Activated CD4-positive, alpha-beta T cell treated with anti-CD3 and anti-CD28 coated beads for 1 hour (primary cell): Measurements from ENCODE around the gene CHST15.
"Not testable (repeated sequence)": the region's sequence is repeated elsewhere in the genome, so short reads cannot be mapped to it uniquely, and the experiment has no call there.

ENCODE experiments used
- DNase-seq: peaks from one replicate; pipeline ENCODE4 v3.0.0-alpha.2; 2020

CHST15 gene

GRCh38 chr10:124123156-124123555 lies 29.8 kb upstream of the CHST15 start:
- no peak for DNase-seq

GRCh38 chr10:124122211-124122610 lies 28.8 kb upstream of the CHST15 start:
- no peak for DNase-seq

DNA sequence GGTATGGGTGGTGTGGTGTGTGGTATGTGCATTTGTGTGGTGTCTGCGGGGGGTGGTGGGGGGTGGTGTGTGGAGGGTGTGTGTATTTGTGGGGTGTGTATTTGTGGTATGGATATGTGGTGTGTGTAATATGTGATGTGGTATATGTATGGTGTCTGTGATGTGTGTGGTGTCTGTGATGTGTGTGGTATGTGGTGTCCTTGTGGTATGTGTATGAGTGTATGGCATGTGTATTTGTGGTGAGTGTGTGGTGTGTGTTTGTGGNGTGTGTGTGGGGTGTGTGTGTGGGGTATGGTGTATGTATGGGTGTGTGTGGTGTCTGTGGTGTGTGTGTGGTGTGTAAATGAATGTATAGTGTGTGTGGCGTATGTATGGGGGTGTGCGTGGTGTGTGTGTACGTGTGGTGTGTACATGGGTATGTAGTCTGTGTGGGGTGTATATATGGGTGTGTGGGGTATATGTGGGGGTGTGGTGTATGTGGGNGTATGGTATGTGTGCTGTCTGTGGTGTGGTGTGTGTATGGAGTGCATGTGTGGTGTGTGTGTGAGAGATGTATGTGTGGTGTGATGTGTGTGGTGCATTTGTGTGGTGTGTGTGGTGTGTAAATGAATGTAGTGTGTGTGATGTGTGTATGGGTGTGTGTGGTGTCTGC lies 27.1 kb upstream of the CHST15 start:
- DNase-seq: no peak

DNA sequence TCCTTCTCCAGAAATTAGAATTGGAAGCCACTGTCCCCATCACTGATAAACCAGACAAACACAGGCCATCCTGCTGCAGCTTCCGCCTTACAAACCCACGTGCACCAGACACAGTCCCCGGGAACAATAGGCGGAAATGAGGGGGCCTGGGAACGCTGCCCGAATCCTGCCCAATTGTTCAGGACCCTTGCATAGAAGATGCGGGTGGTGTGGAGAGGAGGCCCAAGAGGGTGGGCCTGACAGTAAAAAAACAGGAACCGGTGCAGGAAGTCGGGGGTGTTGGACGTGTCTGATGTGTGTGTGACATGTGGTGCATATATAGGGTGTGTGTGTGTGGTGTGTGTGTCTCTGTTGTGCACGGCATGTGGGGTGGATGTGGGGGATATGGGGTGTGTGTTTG lies 26.5 kb upstream of the CHST15 start:
- no peak for DNase-seq

DNA sequence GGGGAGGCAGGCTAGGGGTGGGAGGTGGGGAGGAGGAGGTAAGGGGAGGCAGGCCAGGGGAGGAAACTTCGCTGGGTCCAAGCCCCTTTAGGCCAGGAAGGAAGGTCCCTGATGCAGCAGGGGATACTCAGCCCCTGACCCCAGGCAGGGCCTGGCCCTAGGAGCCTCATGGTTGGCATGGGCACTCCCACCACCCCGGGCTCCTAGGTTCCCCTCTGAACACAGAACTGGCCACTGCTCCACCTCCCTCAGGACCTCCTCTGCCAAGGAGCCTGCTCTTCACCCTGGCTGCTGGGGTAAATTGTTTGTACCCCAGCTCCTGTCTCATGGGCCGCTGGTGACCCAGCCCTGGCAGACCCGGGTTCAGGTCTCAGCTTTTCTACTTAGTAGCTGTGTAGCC lies 25.8 kb upstream of the CHST15 start:
- no peak for DNase-seq

DNA sequence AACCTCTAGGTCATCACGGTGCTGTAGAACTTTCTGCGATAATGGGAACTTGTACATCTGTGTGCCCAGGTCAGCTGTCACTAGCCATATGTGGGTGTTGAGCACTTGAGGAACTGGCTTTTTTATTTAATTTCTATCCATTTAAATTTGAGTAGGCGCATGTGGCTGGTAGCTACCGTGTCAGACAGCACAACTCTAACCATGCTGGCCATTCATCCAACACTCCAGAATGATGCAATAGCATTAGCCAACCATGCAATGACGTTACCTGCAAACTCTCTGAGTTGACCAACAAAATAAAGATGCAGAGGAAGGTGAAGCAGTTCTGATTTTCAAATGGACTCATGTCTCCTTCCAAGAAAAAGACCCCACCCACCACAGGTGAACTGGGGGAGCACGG lies 24.4 kb upstream of the CHST15 start:
- no peak for DNase-seq

DNA sequence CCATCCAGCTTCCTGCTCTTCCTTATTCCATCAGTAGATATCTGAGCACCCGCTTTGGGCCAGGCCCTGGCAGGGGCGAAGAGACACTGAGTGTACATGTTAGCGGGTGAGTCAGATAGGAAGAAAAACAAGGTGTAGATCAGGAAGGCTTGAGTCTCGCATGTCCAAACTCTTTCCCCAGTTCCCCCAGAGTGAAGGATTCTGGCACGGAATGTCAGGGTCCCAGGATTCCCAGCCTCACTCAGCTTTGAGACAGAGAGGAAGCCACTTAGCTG lies 24.1 kb upstream of the CHST15 start:
- no peak for DNase-seq

- DNase-seq: no peak
Measured at GRCh38 chr10:124116771-124117510, 23.5 kb upstream of the CHST15 start.

- DNase-seq: no peak
Measured at GRCh38 chr10:124114696-124115095, 21.3 kb upstream of the CHST15 start.

DNA sequence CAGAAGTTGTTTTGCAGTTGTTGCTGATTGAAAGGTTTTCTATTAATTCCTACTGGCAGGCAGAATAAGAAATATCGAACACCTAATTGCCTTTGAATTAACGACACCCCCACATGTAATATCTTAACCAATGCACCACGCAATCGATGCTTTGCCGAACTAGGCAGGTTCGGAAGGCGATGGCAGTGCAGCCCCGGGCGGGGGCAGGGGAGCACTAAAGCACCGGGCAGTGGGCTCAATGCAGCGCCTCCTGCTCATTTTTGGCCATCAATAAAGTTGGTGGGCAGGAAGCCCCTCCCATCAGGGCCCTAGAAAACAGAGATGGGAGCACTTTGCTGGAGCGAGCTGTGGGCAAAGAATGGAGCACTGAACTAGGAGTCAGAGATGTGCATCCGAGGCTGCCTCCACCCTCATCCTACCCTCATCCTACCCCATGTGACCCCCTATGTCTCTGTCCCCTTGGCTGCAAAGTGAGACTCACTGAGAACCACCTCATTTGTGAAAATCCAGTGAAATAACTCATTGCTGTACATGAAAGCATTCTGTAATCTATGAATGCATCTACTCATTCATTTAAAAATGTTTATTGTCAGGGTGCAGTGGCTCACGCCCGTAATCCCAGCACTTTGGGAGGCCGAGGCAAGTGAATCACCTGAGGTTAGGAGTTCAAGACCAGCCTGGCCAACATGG lies 19.6 kb upstream of the CHST15 start:
- no peak for DNase-seq

GRCh38 chr10:124110882-124111281 lies 17.5 kb upstream of the CHST15 start:
- no peak for DNase-seq

- DNase-seq: no peak
Measured at GRCh38 chr10:124109261-124109660, 15.9 kb upstream of the CHST15 start.

- DNase-seq: no peak
Measured at GRCh38 chr10:124107072-124107471, 13.7 kb upstream of the CHST15 start.

GRCh38 chr10:124106241-124106879 lies 13.0 kb upstream of the CHST15 start:
- DNase-seq: no peak

DNA sequence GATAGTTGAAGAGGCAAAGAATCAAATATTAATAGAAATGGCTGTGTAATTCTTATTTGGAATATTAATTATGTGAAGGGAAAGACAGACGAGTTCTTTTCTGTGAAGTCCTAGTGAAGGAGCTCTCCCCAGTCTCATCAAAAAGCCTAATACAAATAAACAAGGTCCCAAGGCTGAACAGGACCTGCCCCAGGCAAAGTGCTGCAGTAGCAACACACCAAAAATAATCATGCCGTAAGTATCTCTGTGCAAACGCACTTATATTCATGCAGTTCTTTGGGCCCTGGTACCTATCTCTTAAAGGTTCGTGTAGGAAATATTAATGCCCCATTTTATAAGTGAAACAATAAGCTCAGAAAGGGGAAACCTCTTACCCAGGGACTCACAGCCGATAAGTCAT lies 12.2 kb upstream of the CHST15 start:
- DNase-seq: no peak

DNA sequence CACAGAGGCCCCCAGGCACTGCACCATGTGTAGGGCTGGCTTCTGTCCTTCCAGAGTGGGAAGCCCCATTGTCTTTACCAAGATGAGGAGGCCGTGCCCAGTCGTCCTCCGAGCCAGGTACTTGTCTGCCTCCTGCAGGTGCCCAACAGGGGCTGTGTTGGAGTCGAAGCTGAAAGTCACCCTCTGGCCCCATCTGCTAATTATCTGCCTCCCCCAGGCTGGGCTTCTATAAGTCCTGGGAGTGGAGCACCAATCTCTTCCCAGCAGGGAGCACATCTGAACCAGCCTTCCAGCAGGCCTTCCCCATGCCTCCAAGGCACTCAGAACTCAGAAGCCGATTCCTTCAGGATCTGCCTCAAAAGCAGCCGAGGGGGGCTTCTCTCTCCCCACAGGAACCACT lies 11.6 kb upstream of the CHST15 start:
- no peak for DNase-seq

DNA sequence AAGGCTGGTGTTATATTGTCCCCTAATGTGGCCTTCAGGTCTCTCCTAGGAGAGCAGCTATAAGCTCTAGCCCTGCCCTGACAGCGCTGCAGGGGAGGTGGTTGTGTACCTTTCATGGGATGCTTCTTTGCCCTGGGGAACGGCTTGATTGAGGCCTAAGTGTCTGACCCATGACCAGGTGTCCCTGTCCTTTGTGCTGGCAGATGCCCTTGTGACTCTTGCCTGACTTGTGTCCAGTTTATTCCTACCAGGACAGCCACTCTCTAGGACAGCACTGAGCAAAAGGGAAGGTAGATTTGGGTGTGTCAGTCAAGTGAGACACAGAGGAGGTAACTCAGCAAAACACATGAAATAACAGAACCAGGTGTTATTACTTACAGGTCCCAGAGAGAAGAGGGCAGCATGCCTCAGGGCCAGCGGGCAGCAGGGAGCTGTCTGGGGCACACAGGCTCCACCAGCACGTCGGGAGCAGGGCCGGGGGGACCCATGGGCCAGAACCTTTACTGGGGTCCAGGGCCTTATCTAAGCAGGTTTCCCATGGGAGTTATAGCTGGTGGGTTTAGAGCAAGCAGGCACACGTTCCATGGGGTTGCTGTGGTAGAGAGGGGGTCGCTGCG lies 10.7 kb upstream of the CHST15 start:
- no peak for DNase-seq

- DNase-seq: no peak
Measured at GRCh38 chr10:124101351-124101750, 8.0 kb upstream of the CHST15 start.

GRCh38 chr10:124100651-124101050 lies 7.3 kb upstream of the CHST15 start:
- not testable (repeated sequence) for DNase-seq

GRCh38 chr10:124100124-124100523 lies 6.7 kb upstream of the CHST15 start:
- DNase-seq: no peak

DNA sequence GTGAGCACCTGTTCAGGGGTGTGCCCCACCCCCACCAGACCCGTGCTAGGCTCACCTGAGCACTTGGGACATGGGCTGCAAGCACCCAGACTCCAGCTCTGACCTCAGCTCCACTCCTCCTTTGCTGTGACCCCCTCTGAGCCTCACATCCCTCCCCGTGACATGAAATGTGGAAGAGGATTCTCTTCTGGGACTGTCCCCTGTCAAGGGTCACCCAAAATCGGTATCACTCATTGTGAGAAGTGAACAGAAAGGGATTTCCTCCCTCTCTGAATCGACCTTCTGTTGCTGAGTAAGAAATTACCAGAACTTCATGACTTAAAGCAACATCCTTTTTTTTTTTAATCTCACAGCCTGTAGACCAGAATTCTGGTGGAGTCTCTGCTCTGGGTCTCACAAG lies 6.2 kb upstream of the CHST15 start:
- DNase-seq: no peak

GRCh38 chr10:124098575-124098974 lies 5.2 kb upstream of the CHST15 start:
- DNase-seq: no peak

DNA sequence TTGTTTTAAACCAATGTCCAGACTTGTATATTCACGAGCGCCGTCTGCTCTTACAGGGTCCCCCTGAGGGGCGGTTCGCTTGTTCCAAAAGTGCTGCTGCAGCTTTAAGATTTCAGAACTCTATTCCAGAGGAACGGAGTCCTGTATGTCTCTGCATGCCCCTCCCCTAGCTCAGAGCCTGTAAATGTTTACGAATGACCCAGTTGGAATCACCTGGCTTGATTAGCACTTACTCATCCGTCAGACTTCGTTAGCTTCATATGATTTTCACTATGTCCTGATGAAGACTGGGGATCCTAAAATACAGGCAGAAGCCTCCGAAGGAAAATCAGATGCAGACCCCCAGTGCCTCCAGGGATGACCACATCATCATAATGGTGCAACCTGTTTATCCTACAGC lies 4.5 kb upstream of the CHST15 start:
- DNase-seq: no peak

- DNase-seq: no peak
Measured at GRCh38 chr10:124096494-124096893, 3.1 kb upstream of the CHST15 start.
